ENCODE data around the gene NKAIN4.

The NKAIN4 gene

GRCh38 chr20:63254232-63254605, at the start of gene NKAIN4:
Gene NKAIN4 (minus strand): TSS chr20:63254463. CDS start chr20:63254450, 13 bp downstream.
- Mint-ChIP-seq H3K4me1 (ENCODE audit: low read depth) (no peaks in the 10 kb centered on the region), H3K4me3 (no peak within 1 kb of the TSS), H3K9me3 (no peaks in the 10 kb centered on the region), H3K36me3 (ENCODE audit: low read depth) (no peaks in the 10 kb centered on the region), H3K27ac (no peak within 1 kb of the TSS), H3K27me3 (peaks cover 51% of the 10 kb centered on the region)

GRCh38 chr20:63303095-63303666, 48.9 kb upstream of the NKAIN4 start:
- Mint-ChIP-seq H3K4me1 (ENCODE audit: low read depth) (no peaks in the 10 kb centered on the region), H3K9me3 (no peaks in the 10 kb centered on the region), H3K4me3 (no peak overlapping the region), H3K36me3 (ENCODE audit: low read depth) (no peaks in the 10 kb centered on the region), H3K27me3 (peaks cover 26% of the 10 kb centered on the region), H3K27ac (no peak overlapping the region)

- Mint-ChIP-seq H3K4me1 (ENCODE audit: low read depth) (no peaks in the 10 kb centered on the region), H3K27me3 (peaks cover 26% of the 10 kb centered on the region), H3K36me3 (ENCODE audit: low read depth) (no peaks in the 10 kb centered on the region), H3K27ac (no peak overlapping the region), H3K9me3 (no peaks in the 10 kb centered on the region), H3K4me3 (no peak overlapping the region)
Observed at GRCh38 chr20:63301671-63302070, 47.4 kb upstream of the NKAIN4 start.

- peaks cover 31% of the 10 kb centered on the region for H3K27me3 Mint-ChIP-seq
- no peaks in the 10 kb centered on the region for H3K9me3 Mint-ChIP-seq
- H3K36me3 Mint-ChIP-seq (ENCODE audit: low read depth): no peaks in the 10 kb centered on the region
- peaks cover 5% of the 10 kb centered on the region for H3K4me1 Mint-ChIP-seq (ENCODE audit: low read depth)
- no peak overlapping the region for H3K4me3 Mint-ChIP-seq
- no peak overlapping the region for H3K27ac Mint-ChIP-seq
Observed at GRCh38 chr20:63298731-63299312, 44.6 kb upstream of the NKAIN4 start.

DNA sequence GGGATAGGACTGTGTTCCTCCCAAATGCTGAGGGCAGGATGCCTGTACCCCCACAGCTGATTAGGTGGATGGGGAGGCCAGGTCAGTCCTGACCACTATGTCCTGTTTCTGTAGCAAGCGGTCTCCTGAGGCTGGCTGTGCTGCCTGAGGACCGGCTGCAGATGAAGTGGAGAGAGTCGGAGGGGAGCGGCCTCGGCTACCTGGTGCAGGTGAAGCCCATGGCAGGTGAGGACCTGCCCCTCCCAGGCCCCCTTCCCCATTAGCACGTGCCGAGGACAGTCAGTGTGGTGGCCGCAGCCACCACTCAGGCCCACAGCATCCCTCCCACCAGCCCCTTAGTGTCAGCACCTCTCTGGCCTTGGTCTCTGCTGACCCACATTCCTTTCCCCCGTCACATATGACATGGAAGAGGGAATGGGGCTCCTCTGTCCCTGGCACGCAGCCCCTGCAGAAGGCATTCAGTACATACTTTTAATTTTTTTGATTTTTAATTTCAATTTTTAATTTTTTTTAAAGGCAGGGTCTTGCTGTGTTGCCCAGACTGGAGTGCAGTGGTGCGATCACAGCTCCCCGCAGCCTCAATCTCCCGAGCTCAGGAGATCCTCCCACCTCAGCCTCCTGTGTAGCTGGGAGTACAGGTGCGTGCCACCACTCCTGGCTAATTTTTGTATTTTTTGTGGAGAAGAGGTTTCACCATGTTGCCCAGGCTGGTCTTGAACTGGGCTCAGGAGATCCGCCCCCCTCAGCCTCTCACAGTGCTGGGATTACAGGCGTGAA, 43.7 kb upstream of the NKAIN4 start:
- Mint-ChIP-seq H3K27ac (no peak overlapping the region), H3K4me1 (ENCODE audit: low read depth) (peaks cover 5% of the 10 kb centered on the region)

DNA sequence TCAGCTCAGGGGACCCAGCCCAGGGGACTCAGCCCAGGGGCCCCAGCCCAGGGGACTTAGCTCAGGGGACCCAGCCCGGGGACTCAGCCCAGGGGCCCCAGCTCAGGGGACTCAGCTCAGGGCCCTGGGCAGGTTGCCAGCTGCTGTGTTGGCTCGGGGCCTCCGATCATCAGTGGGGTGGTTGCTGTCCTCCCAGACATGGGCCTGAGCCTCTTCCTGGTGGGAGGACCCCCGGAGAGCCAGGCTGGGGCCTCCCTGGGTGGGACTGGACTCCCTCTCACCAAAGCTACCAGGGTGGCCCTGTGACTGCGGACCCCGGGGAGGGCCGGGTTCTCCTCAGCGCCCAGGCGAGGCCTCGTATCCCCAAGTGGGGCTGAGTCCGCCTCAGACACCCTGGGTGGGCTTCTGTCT, 43.1 kb upstream of the NKAIN4 start:
- no peak overlapping the region for H3K27ac Mint-ChIP-seq
- no peaks in the 10 kb centered on the region for H3K9me3 Mint-ChIP-seq
- H3K4me1 Mint-ChIP-seq (ENCODE audit: low read depth): peaks cover 5% of the 10 kb centered on the region
- H3K36me3 Mint-ChIP-seq (ENCODE audit: low read depth): no peaks in the 10 kb centered on the region
- H3K4me3 Mint-ChIP-seq: no peak overlapping the region
- H3K27me3 Mint-ChIP-seq: peaks cover 31% of the 10 kb centered on the region

More for the DNA sequence above, 43.7 kb upstream of the NKAIN4 start:
- Mint-ChIP-seq H3K36me3 (ENCODE audit: low read depth) (no peaks in the 10 kb centered on the region), H3K4me3 (no peak overlapping the region), H3K27me3 (peaks cover 31% of the 10 kb centered on the region), H3K9me3 (no peaks in the 10 kb centered on the region)

- Mint-ChIP-seq H3K27me3 (peaks cover 30% of the 10 kb centered on the region), H3K4me3 (no peak overlapping the region), H3K36me3 (ENCODE audit: low read depth) (no peaks in the 10 kb centered on the region), H3K4me1 (ENCODE audit: low read depth) (peaks cover 5% of the 10 kb centered on the region), H3K9me3 (no peaks in the 10 kb centered on the region), H3K27ac (no peak overlapping the region)
Observed at GRCh38 chr20:63296531-63297299, 42.5 kb upstream of the NKAIN4 start.

DNA sequence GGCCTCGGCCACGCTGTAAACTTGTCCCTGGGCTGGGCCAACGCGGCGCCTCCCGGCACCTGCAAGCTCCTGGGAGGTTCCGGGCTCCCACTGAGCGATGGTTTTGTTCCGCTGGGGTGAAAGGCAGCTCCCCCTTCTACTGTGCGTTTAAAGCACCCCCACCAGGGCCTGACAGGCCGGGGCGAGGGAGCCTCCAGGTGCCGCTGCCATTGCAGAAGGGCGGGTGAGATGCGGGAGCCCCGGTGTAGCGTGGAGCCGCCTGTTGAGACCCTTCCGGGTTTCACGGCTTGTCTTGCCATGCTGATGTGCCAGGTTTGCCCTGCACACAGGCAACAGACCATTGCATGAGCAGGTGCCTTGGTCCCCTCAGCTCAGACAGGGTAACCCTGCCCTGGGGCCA, 41.6 kb upstream of the NKAIN4 start:
- Mint-ChIP-seq H3K4me3 (no peak overlapping the region), H3K9me3 (no peaks in the 10 kb centered on the region), H3K27ac (no peak overlapping the region), H3K36me3 (ENCODE audit: low read depth) (no peaks in the 10 kb centered on the region), H3K27me3 (peaks cover 23% of the 10 kb centered on the region), H3K4me1 (ENCODE audit: low read depth) (peaks cover 5% of the 10 kb centered on the region)

GRCh38 chr20:63295422-63295821, 41.2 kb upstream of the NKAIN4 start:
- no peaks in the 10 kb centered on the region for H3K9me3 Mint-ChIP-seq
- H3K27me3 Mint-ChIP-seq: peaks cover 20% of the 10 kb centered on the region
- no peak overlapping the region for H3K4me3 Mint-ChIP-seq
- H3K27ac Mint-ChIP-seq: no peak overlapping the region
- H3K36me3 Mint-ChIP-seq (ENCODE audit: low read depth): no peaks in the 10 kb centered on the region
- H3K4me1 Mint-ChIP-seq (ENCODE audit: low read depth): peaks cover 5% of the 10 kb centered on the region

GRCh38 chr20:63295018-63295417, 40.8 kb upstream of the NKAIN4 start:
- no peaks in the 10 kb centered on the region for H3K9me3 Mint-ChIP-seq
- H3K4me1 Mint-ChIP-seq (ENCODE audit: low read depth): peaks cover 5% of the 10 kb centered on the region
- no peak overlapping the region for H3K27ac Mint-ChIP-seq
- H3K27me3 Mint-ChIP-seq: peaks cover 16% of the 10 kb centered on the region
- H3K4me3 Mint-ChIP-seq: no peak overlapping the region
- no peaks in the 10 kb centered on the region for H3K36me3 Mint-ChIP-seq (ENCODE audit: low read depth)

DNA sequence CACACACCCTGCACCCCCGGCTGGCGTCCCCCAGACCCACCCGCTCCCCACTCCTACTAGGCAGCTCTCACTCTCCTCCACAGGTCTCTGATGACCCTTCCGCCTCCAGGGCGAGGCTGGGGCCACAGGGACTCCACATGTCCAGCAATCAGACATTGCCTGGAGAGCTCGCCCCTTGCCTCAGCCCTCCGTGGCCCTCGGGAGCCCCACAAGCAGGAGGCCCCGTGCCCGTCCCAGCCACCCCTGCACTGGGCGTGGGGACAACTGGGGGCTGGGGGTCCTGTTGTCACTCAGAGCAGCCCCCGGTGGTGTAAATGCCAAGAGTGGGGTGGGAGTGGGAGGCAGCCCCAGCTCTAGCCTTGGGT, 40.3 kb upstream of the NKAIN4 start:
- no peaks in the 10 kb centered on the region for H3K9me3 Mint-ChIP-seq
- no peak overlapping the region for H3K27ac Mint-ChIP-seq
- H3K27me3 Mint-ChIP-seq: peaks cover 15% of the 10 kb centered on the region
- H3K4me3 Mint-ChIP-seq: no peak overlapping the region
- no peaks in the 10 kb centered on the region for H3K36me3 Mint-ChIP-seq (ENCODE audit: low read depth)
- H3K4me1 Mint-ChIP-seq (ENCODE audit: low read depth): peaks cover 5% of the 10 kb centered on the region

DNA sequence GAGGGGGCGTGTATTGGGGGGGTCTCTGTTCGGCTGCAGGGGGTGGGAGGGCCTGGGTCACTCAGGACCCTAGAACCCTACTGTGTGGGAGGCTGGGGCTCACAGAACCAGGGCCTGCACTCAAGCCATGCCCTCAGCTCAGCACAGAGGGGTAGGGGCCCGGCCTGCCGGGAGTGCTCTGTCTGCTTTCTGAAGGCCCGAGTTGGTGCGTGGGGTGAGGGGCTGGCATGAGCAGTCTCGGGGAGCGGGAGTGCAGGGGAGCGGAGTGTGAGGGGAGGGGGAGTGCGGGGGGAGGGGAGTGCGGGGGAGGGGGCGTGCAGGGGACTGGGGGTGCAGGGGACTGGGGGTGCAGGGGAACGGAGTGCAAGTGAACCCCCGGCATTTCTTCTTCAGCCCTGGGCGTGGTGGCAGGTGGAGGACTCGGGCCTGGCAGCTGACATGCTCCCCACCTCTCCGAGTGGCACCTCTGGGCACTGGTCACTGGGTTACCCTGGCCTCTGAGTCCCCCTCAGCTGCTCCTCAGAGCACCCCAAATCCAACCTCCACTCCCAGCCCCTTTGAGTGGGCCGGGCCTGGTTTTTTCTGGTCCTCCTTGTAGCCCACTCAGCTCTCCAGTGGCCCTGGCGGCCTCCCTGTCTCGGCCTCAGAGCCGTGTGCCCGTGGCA, 39.7 kb upstream of the NKAIN4 start:
- Mint-ChIP-seq H3K27ac (no peak overlapping the region), H3K4me1 (ENCODE audit: low read depth) (peaks cover 5% of the 10 kb centered on the region), H3K36me3 (ENCODE audit: low read depth) (no peaks in the 10 kb centered on the region), H3K27me3 (peaks cover 13% of the 10 kb centered on the region), H3K4me3 (no peak overlapping the region), H3K9me3 (no peaks in the 10 kb centered on the region)

DNA sequence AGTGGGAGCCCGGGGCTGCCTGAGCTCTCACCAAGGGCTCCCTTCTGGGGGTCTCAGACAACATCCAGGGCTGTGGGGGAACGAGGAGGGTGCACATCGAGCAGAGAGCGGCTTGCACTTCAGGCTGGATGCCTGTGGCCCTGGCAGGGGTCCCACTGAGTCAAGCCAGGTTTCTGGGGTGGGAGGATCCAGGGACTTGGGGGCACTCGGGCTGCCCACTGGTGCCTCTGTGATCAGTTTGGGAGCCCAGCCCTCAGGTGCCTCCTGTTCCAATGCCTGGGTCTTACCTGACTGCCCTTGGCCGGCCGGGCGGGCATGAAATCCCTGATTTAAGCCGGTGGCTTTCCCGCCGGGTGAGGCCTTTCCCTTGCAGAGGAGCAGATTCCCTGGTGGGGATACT, 39.2 kb upstream of the NKAIN4 start:
- peaks cover 11% of the 10 kb centered on the region for H3K27me3 Mint-ChIP-seq
- H3K27ac Mint-ChIP-seq: no peak overlapping the region
- no peaks in the 10 kb centered on the region for H3K9me3 Mint-ChIP-seq
- no peak overlapping the region for H3K4me3 Mint-ChIP-seq
- peaks cover 5% of the 10 kb centered on the region for H3K4me1 Mint-ChIP-seq (ENCODE audit: low read depth)
- no peaks in the 10 kb centered on the region for H3K36me3 Mint-ChIP-seq (ENCODE audit: low read depth)

DNA sequence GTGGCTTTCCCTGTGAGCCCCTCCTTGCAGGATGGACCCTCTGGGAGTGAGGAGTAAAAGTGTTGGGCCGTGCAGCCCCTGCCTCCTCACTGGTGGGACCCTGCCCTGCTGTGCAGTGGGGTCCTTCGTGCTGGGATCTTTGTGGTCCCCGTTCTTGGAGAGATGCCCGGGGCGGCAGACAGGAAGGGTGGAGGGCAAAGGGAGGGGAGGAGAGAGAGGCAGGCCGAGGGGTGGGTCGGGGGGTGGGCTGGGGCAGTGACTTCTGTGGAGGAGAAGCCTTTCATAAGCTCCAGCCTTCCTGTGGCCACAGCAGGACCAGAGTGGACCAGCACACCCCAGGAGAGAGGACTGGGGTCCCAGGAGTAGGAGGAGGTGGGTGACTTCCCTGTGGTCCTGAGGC, 38.6 kb upstream of the NKAIN4 start, which contains the start of gene COL20A1:
Gene COL20A1, plus strand, starts transcription at position 283 of the 400 bp plus-strand sequence. CDS start 1,922 bp downstream, outside the sequence.
- Mint-ChIP-seq H3K36me3 (ENCODE audit: low read depth) (no peaks in the 10 kb centered on the region), H3K4me3 (no peak within 1 kb of the TSS), H3K4me1 (ENCODE audit: low read depth) (peaks cover 5% of the 10 kb centered on the region), H3K27ac (no peak within 1 kb of the TSS), H3K27me3 (peaks cover 11% of the 10 kb centered on the region), H3K9me3 (no peaks in the 10 kb centered on the region)
